ENCODE results near the gene MB21D2.
"Not testable (repeated sequence)": the region's sequence is repeated elsewhere in the genome, so short reads cannot be mapped to it uniquely, and the experiment has no call there.

Gene MB21D2

GRCh38 chr3:192858849-192859585 lies 58.6 kb downstream of the MB21D2 start:
- Histone ChIP-seq H3K36me3 (no peaks in the 10 kb centered on the region), H3K9me3 (no peaks in the 10 kb centered on the region), H3K4me3 (ENCODE audit: low read depth in 1 of 2, low read length in 1 of 2) (no peak overlapping the region), H3K4me1 (ENCODE audit: control insufficient read depth in 1 of 2, insufficient read depth in 1 of 2, low read depth in 1 of 2, low read length in 1 of 2) (no peaks in the 10 kb centered on the region), H3K27me3 (no peaks in the 10 kb centered on the region), H3K27ac (no peak overlapping the region)
- TF ChIP-seq CTCF (IDR thresholded peaks at IDR 0.05), result no peak

- Histone ChIP-seq H3K27me3 (no peaks in the 10 kb centered on the region), H3K36me3 (no peaks in the 10 kb centered on the region), H3K9me3 (no peaks in the 10 kb centered on the region), H3K4me1 (ENCODE audit: control insufficient read depth in 1 of 2, insufficient read depth in 1 of 2, low read depth in 1 of 2, low read length in 1 of 2) (no peaks in the 10 kb centered on the region), H3K27ac (no peak overlapping the region), H3K4me3 (ENCODE audit: low read depth in 1 of 2, low read length in 1 of 2) (no peak overlapping the region)
- TF ChIP-seq CTCF (IDR thresholded peaks at IDR 0.05), result no peak
Observed at GRCh38 chr3:192857260-192857661, 60.4 kb downstream of the MB21D2 start.

GRCh38 chr3:192855434-192855833 lies 62.2 kb downstream of the MB21D2 start:
- Histone ChIP-seq H3K4me1 (ENCODE audit: control insufficient read depth in 1 of 2, insufficient read depth in 1 of 2, low read depth in 1 of 2, low read length in 1 of 2) (no peaks in the 10 kb centered on the region), H3K27me3 (no peaks in the 10 kb centered on the region), H3K9me3 (no peaks in the 10 kb centered on the region), H3K4me3 (ENCODE audit: low read depth in 1 of 2, low read length in 1 of 2) (no peak overlapping the region), H3K36me3 (no peaks in the 10 kb centered on the region), H3K27ac (no peak overlapping the region)
- TF ChIP-seq CTCF (IDR thresholded peaks at IDR 0.05), result no peak

- no peak for TF ChIP-seq CTCF (IDR thresholded peaks at IDR 0.05)
- no peak overlapping the region for H3K27ac ChIP-seq
Observed at GRCh38 chr3:192851821-192852372, 65.8 kb downstream of the MB21D2 start.

GRCh38 chr3:192850451-192850981 lies 67.1 kb downstream of the MB21D2 start:
- H3K36me3 ChIP-seq, result no peaks in the 10 kb centered on the region
- no peak overlapping the region for H3K4me3 ChIP-seq (ENCODE audit: low read depth in 1 of 2, low read length in 1 of 2)
- H3K9me3 ChIP-seq, result no peaks in the 10 kb centered on the region
- H3K27me3 ChIP-seq, result no peaks in the 10 kb centered on the region
- no peaks in the 10 kb centered on the region for H3K4me1 ChIP-seq (ENCODE audit: control insufficient read depth in 1 of 2, insufficient read depth in 1 of 2, low read depth in 1 of 2, low read length in 1 of 2)
- no peak for TF ChIP-seq CTCF (IDR thresholded peaks at IDR 0.05)
- H3K27ac ChIP-seq, result no peak overlapping the region

More at GRCh38 chr3:192851821-192852372, 65.8 kb downstream of the MB21D2 start:
- Histone ChIP-seq H3K36me3 (no peaks in the 10 kb centered on the region), H3K9me3 (no peaks in the 10 kb centered on the region), H3K27me3 (no peaks in the 10 kb centered on the region), H3K4me3 (ENCODE audit: low read depth in 1 of 2, low read length in 1 of 2) (no peak overlapping the region), H3K4me1 (ENCODE audit: control insufficient read depth in 1 of 2, insufficient read depth in 1 of 2, low read depth in 1 of 2, low read length in 1 of 2) (no peaks in the 10 kb centered on the region)

- not testable (repeated sequence) for H3K4me3 ChIP-seq (ENCODE audit: low read depth in 1 of 2, low read length in 1 of 2); H3K27ac ChIP-seq; H3K9me3 ChIP-seq; H3K36me3 ChIP-seq; H3K4me1 ChIP-seq (ENCODE audit: control insufficient read depth in 1 of 2, insufficient read depth in 1 of 2, low read depth in 1 of 2, low read length in 1 of 2); H3K27me3 ChIP-seq
Observed at GRCh38 chr3:192849821-192850220, 67.8 kb downstream of the MB21D2 start.

All from neutrophil (primary cell).